ENCODE results near the gene TMEM187.

Gene TMEM187

GRCh38 chrX:153954558-153955227 lies 17.9 kb upstream of the TMEM187 start:
- no peak for DNase-seq

- DNase-seq = no peak
Observed at GRCh38 chrX:153955228-153955732, 17.3 kb upstream of the TMEM187 start.

- DNase-seq = no peak
Observed at GRCh38 chrX:153956044-153956907, 16.3 kb upstream of the TMEM187 start.

- no peak for DNase-seq
Observed at GRCh38 chrX:153957224-153957623, 15.3 kb upstream of the TMEM187 start.

- no peak for DNase-seq
Observed at GRCh38 chrX:153958605-153959004, 13.9 kb upstream of the TMEM187 start.

GRCh38 chrX:153959649-153960048 lies 12.9 kb upstream of the TMEM187 start:
- no peak for DNase-seq

GRCh38 chrX:153960077-153960476 lies 12.5 kb upstream of the TMEM187 start:
- DNase-seq = no peak

- DNase-seq = no peak
Observed at GRCh38 chrX:153960786-153961185, 11.8 kb upstream of the TMEM187 start.

GRCh38 chrX:153961292-153961691 lies 11.3 kb upstream of the TMEM187 start:
- DNase-seq = no peak

GRCh38 chrX:153963546-153963945 lies 9.0 kb upstream of the TMEM187 start:
- no peak for DNase-seq

GRCh38 chrX:153964105-153964504 lies 8.4 kb upstream of the TMEM187 start:
- DNase-seq = no peak

GRCh38 chrX:153965406-153965805 lies 7.1 kb upstream of the TMEM187 start:
- DNase-seq = no peak

- no peak for DNase-seq
Observed at GRCh38 chrX:153966283-153966688, 6.3 kb upstream of the TMEM187 start.

GRCh38 chrX:153966841-153967535 lies 5.6 kb upstream of the TMEM187 start:
- peak in 3 of 5 experiments; percentile 38 to 59 (median 45) for DNase-seq

- DNase-seq = peak in 2 of 5 experiments; percentile 37 to 65
Observed at GRCh38 chrX:153967536-153968224, 4.9 kb upstream of the TMEM187 start.

GRCh38 chrX:153968255-153968654 lies 4.3 kb upstream of the TMEM187 start:
- no peak for DNase-seq

- DNase-seq = peak in 2 of 5 experiments; percentile 29 to 67
Observed at GRCh38 chrX:153968754-153969124, 3.8 kb upstream of the TMEM187 start.

GRCh38 chrX:153969125-153969903 lies 3.2 kb upstream of the TMEM187 start:
- no peak for DNase-seq

- no peak for DNase-seq
Observed at GRCh38 chrX:153969904-153970356, 2.6 kb upstream of the TMEM187 start.

GRCh38 chrX:153970357-153971123 lies 2.0 kb upstream of the TMEM187 start:
- peak in 1 of 5 experiments; percentile 80 for DNase-seq

- peak; percentile 70 to 95 (median 86) for DNase-seq
Observed at GRCh38 chrX:153971124-153971449, 1.5 kb upstream of the TMEM187 start.
